Activated gamma-delta T cell treated with Interleukin-2 at 50 U/mL for 16 hours (primary cell): ENCODE data around the gene MRPL42.
"Not testable (repeated sequence)": the region's sequence is repeated elsewhere in the genome, so short reads cannot be mapped to it uniquely, and the experiment has no call there.

Experiments used
- DNase-seq: peaks from one replicate; pipeline ENCODE4 v3.0.0-alpha.2; 2020

MRPL42 gene

DNA sequence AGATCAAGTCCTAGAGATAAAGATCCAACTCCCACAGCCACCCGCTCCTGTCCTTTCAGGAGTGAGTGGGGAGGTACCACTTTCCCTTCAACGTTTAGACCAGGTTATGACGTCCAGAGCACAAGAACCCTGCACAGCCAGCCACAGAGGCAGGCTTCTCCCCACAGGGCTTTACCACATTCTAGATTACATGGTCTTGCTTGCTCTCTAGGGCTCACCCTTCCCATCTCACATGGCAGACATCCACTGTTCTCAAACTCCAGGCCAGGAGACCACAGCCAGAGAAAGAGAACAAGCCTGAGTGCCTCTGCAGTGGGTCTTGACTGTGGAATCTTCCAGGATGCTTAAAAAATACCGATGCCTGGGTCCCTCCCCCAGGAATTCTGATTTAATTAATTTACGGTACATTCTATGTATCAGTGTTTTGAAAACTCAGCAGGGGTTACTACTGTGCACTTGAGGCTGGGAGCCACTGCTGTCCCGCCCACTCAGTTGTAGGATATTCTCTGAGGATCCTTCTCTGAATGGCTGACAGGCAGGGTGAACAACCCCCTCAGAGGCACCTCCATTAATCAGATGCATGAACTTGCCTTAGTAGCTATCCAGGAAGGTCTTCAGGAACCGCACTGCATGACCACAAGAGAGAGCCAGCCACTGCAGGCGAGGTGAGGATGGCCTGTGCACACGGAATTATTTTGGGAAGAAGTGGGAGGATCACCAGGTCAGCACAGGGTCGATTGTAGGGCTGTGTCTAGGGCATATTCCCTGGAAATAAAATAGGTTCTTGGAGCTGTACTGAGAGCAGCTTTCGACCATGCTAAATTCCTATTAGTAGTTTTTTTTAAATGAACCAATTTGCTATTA is 83.7 kb downstream of the MRPL42 start:
- DNase-seq = no peak

DNA sequence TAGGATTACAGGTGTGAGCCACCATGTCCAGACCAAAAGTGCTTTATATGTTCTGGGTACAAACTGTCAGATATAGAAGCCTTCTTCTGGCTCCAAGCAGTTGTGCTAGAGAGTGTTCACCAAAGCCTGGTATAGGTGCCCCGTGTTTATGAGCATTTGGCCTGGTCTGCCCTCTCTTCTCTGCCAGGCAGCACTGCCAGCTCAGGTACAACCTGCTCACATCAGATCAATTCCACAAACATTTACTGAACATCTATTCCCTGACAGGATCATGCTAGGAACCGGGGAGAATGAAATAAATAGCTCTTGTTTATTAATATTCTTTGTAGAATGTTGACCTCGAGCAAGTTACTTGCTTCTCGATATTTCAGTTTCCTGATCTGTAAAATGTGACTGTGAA is 85.1 kb downstream of the MRPL42 start:
- DNase-seq = no peak

DNA sequence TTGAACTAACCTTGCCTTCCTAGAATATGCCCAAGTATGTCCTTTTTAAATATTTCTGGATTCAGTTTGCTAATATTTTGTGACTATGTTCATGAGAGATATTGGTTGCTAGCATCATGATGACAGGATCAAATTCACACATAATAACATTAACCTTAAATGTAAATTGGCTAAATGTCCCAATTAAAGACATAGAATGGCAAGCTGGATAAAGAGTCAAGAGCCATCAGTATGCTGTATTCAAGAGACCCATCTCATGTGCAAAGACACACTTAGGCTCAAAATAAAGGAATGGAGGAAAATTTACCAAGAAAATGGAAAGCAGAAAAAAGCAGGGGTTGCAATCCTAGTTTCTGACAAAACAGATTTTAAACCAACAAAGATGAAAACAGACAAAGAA is 90.6 kb downstream of the MRPL42 start:
- not testable (repeated sequence) for DNase-seq

DNA sequence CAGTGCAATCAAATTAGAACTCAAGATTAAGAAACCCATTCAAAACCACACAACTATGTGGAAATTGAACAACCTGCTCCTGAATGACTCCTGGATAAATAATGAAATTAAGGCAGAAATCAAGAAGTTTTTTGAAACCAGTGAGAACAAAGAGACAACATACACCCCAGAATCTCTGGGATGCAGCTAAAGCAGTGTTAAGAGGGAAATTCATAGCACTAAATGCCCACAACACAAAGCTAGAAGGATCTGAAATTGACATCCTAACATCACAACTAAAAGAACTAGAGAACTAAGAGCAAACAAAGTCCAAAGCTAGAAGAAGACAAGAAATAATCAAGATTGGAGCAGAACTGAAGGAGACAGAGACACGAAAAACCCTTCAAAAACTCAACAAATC is 91.4 kb downstream of the MRPL42 start:
- not testable (repeated sequence) for DNase-seq

DNA sequence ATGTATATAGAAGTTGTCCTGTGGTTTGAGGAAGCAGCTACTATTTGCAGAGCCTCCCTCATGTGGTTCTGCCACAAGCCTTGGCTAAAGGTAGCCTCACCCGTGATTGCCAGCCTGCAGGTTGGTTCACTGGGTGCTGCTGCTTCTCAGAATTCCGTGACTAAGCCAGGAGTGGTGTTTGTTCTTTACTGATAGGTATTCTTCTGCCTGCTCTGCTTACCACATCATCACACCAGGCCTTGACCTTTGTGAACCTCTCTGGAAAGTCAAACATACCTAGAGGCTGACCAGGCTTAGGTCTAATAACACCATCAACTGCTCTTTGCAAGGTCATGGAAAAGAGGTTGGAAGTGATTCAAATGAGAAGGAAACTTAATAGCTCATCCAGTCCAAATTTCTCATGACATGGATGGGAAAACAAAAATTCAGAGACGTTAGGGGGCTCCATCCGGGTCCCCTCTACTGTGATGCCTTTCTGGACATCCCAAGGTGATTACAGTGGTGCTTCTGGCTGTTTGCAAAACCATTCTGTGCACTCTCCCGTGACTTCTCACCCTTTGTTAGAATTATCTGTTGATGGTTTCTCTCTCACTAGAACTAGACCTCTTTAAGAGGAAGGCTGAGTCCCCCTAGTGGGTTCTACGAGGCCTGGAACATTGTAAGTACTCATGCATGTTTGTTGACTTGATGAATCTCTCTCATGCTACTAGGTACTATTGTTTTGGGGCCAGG is 96.7 kb downstream of the MRPL42 start:
- no peak for DNase-seq

DNA sequence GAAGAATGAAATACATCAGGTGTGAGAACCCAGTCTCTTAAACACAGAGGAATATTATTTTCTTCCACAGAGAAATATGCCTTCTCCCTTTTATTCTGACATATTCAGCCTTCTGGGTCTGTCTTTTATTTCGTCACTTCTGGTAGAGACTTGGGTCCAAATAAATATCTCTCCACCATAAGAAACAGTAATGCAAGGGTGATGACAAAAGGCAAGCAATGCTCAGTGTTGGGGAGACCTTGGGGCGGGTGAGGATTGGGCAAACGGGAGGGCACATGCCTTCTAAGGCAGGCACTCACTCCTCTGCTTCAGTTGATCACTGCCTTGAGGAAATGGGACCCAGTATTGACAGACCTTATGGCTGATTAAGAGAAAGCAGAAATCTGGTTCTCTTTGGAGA is 98.4 kb downstream of the MRPL42 start:
- no peak for DNase-seq
